Kidney (tissue), 14 donors: ENCODE results near the gene MTHFSD. TPM values are rescaled to one million over a fixed set of nuclear protein-coding genes. Genes with fewer than 3 reads are reported as not detected.

Experiments used
- DNase-seq, 5 donors: peaks; one replicate each; pipeline ENCODE4 v3.0.0-alpha.2; 2013 to 2020
- FAIRE-seq: peaks from 2 replicates; lab custom pipeline; 2012; peaks lifted over from hg19 to GRCh38; lab: Jason Lieb, UNC
- H3K27ac ChIP-seq, 2 donors: one replicate each; pipeline ENCODE4 v1.7.0; 2013; ENCODE audit warnings: low read depth in 2 of 2, low read length in 2 of 2, inconsistent platforms in 1 of 2
- H3K27me3 ChIP-seq: one replicate; pipeline ENCODE4 v1.7.1; 2013; ENCODE audit warnings: low read length, inconsistent platforms; ENCODE audit not compliant: control insufficient read depth, insufficient read depth
- H3K36me3 ChIP-seq, 3 donors: one replicate each; pipeline versions ENCODE4 v1.7.0 to v1.7.1; 2013; ENCODE audit warnings: low read length in 3 of 3, control low read depth in 1 of 3, inconsistent platforms in 1 of 3; ENCODE audit not compliant: insufficient read depth in 3 of 3, control insufficient read depth in 2 of 3
- H3K4me1 ChIP-seq, 3 donors: one replicate each; pipeline versions ENCODE4 v1.7.0 to v1.7.1; 2013; ENCODE audit warnings: low read length in 3 of 3, inconsistent platforms in 1 of 3, low read depth in 1 of 3; ENCODE audit not compliant: control insufficient read depth in 2 of 3, insufficient read depth in 2 of 3
- H3K4me3 ChIP-seq, 3 donors: one replicate each; pipeline versions ENCODE4 v1.7.0 to v1.8.1; 2013; ENCODE audit warnings: low read length in 3 of 3, control low read depth in 1 of 3, inconsistent platforms in 1 of 3
- H3K9ac ChIP-seq, 3 donors: one replicate each; pipeline versions ENCODE4 v1.7.0 to v1.7.1; 2013; ENCODE audit warnings: low read length in 3 of 3, control low read depth in 1 of 3, inconsistent platforms in 1 of 3
- H3K9me3 ChIP-seq, 3 donors: one replicate each; pipeline versions ENCODE4 v1.7.0 to v1.7.1; 2013; ENCODE audit warnings: low read length in 3 of 3, control low read depth in 1 of 3, inconsistent platforms in 1 of 3; ENCODE audit not compliant: control insufficient read depth in 2 of 3, insufficient read depth in 1 of 3
- intact Hi-C: fragments of 100-400 bp; cut with DNase I; formaldehyde crosslinking; loops from one replicate; pipeline ENCODE4 v1.11.1; 2022
- polyA plus RNA-seq: library from polyadenylated mRNA; stranded (reverse); fragments of 350-450 nt; fragmentation: Illumina TruSeq; extraction: RNeasy Lipid Tissue Mini Kit (QIAGEN cat#74804); gene quantifications from one replicate; pipeline ENCODE4 v1.2.3, GENCODE V29; 2014; ENCODE audit warnings: low read depth, low replicate concordance; ENCODE audit not compliant: insufficient read depth
- total RNA-seq: library from RNA; stranded (reverse); fragmentation: NEBNext Ultra II Directional; extraction: Animal tissue kit (Norgen Biotek cat#: 25700); gene quantifications from one replicate; pipeline ENCODE4 v1.2.1, GENCODE V29; 2021
- TF ChIP-seq, protein P1 (sequence below): IDR thresholded peaks from 3 replicates; pipeline ENCODE4 v1.5.1; 2012; ENCODE audit warnings: mild to moderate bottlenecking, moderate library complexity, borderline replicate concordance; ENCODE audit not compliant: insufficient read depth; ENCODE audit errors: extremely low read depth
- donor health status: control.
- donor health status: control.
- donor health status: control.
- donor health status: control.
- donor health status: control.
- donor health status: DM: yes; HTN: yes; CAD: no.
- donor health status: Normal renal cell carcinoma (clear cell type).

The MTHFSD gene
- total and polyA plus RNA-seq, 2 donors from 2014 or later: 11.3 to 26.2 TPM

DNA sequence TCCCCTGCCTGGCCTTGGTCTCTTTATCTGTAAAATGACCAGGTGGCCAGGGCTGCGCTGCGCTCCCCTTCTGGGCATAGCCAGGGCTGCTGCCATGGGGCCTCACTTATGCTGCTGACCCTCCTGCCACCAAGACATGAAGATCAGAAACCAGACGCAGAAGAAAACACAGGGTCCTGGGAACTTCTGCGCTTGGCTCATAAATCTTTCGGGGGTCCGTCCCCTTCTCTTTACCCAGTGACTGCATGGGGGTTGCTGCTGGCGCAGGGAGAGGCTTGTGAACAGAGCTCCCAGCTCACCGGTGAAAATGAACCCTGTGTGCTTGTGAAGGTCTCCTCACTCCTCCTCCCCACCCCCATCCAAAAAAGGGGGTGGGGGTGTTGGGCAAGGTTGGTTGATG, 17.6 kb upstream of the MTHFSD start:
- no peak for FAIRE-seq
- intact Hi-C loops: no loop called here
- H3K9ac ChIP-seq: peak overlapping the region in 1 of 3 donors; percentile 74

GRCh38 chr16:86572041-86572521, 17.0 kb upstream of the MTHFSD start:
- TF ChIP-seq, protein P1, sequence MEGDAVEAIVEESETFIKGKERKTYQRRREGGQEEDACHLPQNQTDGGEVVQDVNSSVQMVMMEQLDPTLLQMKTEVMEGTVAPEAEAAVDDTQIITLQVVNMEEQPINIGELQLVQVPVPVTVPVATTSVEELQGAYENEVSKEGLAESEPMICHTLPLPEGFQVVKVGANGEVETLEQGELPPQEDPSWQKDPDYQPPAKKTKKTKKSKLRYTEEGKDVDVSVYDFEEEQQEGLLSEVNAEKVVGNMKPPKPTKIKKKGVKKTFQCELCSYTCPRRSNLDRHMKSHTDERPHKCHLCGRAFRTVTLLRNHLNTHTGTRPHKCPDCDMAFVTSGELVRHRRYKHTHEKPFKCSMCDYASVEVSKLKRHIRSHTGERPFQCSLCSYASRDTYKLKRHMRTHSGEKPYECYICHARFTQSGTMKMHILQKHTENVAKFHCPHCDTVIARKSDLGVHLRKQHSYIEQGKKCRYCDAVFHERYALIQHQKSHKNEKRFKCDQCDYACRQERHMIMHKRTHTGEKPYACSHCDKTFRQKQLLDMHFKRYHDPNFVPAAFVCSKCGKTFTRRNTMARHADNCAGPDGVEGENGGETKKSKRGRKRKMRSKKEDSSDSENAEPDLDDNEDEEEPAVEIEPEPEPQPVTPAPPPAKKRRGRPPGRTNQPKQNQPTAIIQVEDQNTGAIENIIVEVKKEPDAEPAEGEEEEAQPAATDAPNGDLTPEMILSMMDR: no peak
- Histone ChIP-seq H3K36me3 (peaks cover 0 to 2% (median 0%) of the 10 kb centered on the region in 3 donors), H3K4me1 (peaks cover 0 to 10% (median 2%) of the 10 kb centered on the region in 3 donors), H3K27me3 (peaks cover 3% of the 10 kb centered on the region), H3K4me3 (peak overlapping the region in 2 of 3 donors; percentile 55 to 89), H3K9me3 (no peaks in the 10 kb centered on the region), H3K9ac (peak overlapping the region in 2 of 3 donors; percentile 15 to 74), H3K27ac (peak overlapping the region; percentile 43 to 85)
- no peak for FAIRE-seq
- peak in 3 of 5 donors; percentile 24 to 32 (median 29) for DNase-seq
- intact Hi-C loops: no loop called here

More for the DNA sequence above, 17.6 kb upstream of the MTHFSD start:
- Histone ChIP-seq H3K27me3 (peaks cover 3% of the 10 kb centered on the region), H3K27ac (peak overlapping the region; percentile 51 to 85), H3K9me3 (no peaks in the 10 kb centered on the region), H3K4me1 (peaks cover 0 to 10% (median 2%) of the 10 kb centered on the region in 3 donors), H3K4me3 (peak overlapping the region in 2 of 3 donors; percentile 55 to 89), H3K36me3 (peaks cover 0 to 2% (median 0%) of the 10 kb centered on the region in 3 donors)
- TF ChIP-seq, protein P1: no peak
- peak in 1 of 5 donors; percentile 58 for DNase-seq

GRCh38 chr16:86571530-86571915, 16.5 kb upstream of the MTHFSD start:
- peak overlapping the region in 2 of 3 donors; percentile 15 to 74 for H3K9ac ChIP-seq
- no peaks in the 10 kb centered on the region for H3K9me3 ChIP-seq
- TF ChIP-seq, protein P1: no peak
- intact Hi-C loops: no loop called here
- H3K27me3 ChIP-seq: peaks cover 3% of the 10 kb centered on the region
- DNase-seq (peak in 3 of 5 donors; percentile 26 to 45 (median 39)), FAIRE-seq (no peak)
- H3K27ac ChIP-seq: peak overlapping the region; percentile 43 to 85
- H3K4me3 ChIP-seq: peak overlapping the region; percentile 55 to 89 (median 65)
- peaks cover 0 to 2% (median 0%) of the 10 kb centered on the region in 3 donors for H3K36me3 ChIP-seq
- H3K4me1 ChIP-seq: peaks cover 0 to 10% (median 2%) of the 10 kb centered on the region in 3 donors
